Measurements from ENCODE around the gene EIPR1. TPM values are rescaled to one million over a fixed set of nuclear protein-coding genes. Genes with fewer than 3 reads are reported as not detected.
"Not testable (repeated sequence)": the region's sequence is repeated elsewhere in the genome, so short reads cannot be mapped to it uniquely, and the experiment has no call there.

The EIPR1 gene
- total RNA-seq, 2 donors from 2014 or later, result 34.5 to 35.1 TPM

DNA sequence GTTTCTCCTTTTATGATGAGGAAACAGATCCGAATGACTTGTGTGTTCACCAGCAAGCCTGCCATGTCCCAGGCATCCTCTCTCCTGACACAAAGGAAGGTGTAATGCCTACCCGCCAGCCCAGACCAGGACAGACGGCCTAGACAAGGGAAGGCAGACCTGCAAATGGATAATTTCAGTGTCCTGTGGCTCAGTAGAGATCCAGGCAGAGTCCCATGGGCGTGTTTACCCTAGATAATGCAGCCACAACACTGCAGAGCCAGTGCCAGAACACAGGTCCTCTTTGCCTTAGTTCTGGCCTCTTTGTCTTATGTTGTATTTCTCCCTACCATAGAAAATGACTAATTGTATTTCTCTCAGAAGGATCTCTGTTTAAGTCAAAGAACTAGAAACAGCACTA is 14.6 kb upstream of the EIPR1 start:
- H3K27ac Mint-ChIP-seq, result no peak overlapping the region
- DNase-seq (no peak), ATAC-seq (replicated peaks in 1 of 2) (no peak)
- no peak overlapping the region for H3K4me3 Mint-ChIP-seq
- H3K9me3 Mint-ChIP-seq, result peaks cover 4 to 6% of the 10 kb centered on the region in 2 donors
- no peaks in the 10 kb centered on the region for H3K27me3 Mint-ChIP-seq (ENCODE audit: low read depth)
- H3K36me3 Mint-ChIP-seq (ENCODE audit: insufficient read depth in 2 of 2), result peaks cover 21 to 48% of the 10 kb centered on the region in 2 donors
- H3K4me1 Mint-ChIP-seq (ENCODE audit: low read depth), result peaks cover 9% of the 10 kb centered on the region

DNA sequence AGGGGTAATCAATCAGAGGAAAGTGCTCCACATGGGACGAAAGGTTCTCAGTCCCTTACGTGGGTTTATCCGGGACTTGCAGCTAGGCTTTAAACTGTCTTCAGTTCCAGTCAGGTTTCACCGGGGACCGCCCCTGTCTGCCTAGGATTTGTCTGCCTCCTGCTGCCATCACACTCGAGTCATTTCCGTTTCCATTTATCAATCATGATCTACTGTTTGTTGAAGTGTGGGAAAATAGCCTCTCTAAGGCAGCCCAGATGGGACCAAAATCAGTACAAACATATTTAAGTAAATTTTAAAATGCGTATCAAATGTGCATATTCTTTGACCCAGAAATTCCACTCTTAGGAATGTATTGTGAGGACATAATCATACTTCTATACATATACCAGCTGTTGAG is 12.4 kb upstream of the EIPR1 start:
- no peak overlapping the region for H3K27ac Mint-ChIP-seq
- peaks cover 14 to 35% of the 10 kb centered on the region in 2 donors for H3K36me3 Mint-ChIP-seq (ENCODE audit: insufficient read depth in 2 of 2)
- DNase-seq, result no peak
- H3K4me1 Mint-ChIP-seq (ENCODE audit: low read depth), result peaks cover 9% of the 10 kb centered on the region
- peaks cover 0 to 2% of the 10 kb centered on the region in 2 donors for H3K9me3 Mint-ChIP-seq
- no peak for ATAC-seq (replicated peaks in 1 of 2)
- no peaks in the 10 kb centered on the region for H3K27me3 Mint-ChIP-seq (ENCODE audit: low read depth)
- H3K4me3 Mint-ChIP-seq, result no peak overlapping the region

DNA sequence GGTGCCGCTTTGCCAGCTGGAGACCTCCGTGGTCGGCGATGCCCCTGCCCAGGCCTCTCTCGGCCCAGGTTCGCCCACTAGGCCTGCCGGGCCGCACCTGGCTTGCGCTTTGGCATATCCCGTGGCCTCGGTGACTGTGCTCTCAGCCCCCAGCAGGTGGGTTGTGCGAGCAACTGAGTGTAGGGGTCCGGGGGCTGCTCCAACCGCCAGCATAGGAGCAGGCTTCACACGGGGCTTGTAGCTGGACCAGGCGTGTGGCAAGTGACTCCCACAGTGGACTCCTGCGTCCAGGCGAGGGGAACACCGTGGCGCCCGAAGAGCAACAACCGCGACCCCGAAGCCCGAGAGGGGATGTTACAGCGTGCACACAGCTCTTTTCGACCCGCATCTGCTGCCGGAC is 11.6 kb upstream of the EIPR1 start:
- no peak overlapping the region for H3K4me3 Mint-ChIP-seq
- no peaks in the 10 kb centered on the region for H3K27me3 Mint-ChIP-seq (ENCODE audit: low read depth)
- no peak overlapping the region for H3K27ac Mint-ChIP-seq
- peaks cover 14 to 28% of the 10 kb centered on the region in 2 donors for H3K36me3 Mint-ChIP-seq (ENCODE audit: insufficient read depth in 2 of 2)
- ATAC-seq (replicated peaks in 1 of 2) (no peak), DNase-seq (no peak)
- peaks cover 16% of the 10 kb centered on the region for H3K4me1 Mint-ChIP-seq (ENCODE audit: low read depth)
- no peaks in the 10 kb centered on the region for H3K9me3 Mint-ChIP-seq

DNA sequence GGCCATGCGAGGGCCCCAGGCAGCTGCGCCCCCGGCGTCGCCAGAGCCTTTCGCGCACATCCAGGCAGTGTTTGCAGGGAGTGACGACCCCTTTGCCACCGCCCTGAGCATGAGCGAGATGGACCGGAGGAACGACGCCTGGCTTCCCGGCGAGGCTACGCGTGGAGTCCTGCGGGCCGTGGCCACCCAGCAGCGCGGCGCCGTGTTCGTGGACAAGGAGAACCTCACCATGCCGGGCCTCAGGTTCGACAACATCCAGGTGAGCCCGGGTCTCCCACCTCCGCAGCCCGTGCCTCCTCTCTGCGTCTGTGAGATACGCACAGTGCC is 10.8 kb upstream of the EIPR1 start:
- ATAC-seq (replicated peaks in 1 of 2) (no peak), DNase-seq (no peak)
- H3K9me3 Mint-ChIP-seq, result no peaks in the 10 kb centered on the region
- no peaks in the 10 kb centered on the region for H3K27me3 Mint-ChIP-seq (ENCODE audit: low read depth)
- H3K4me1 Mint-ChIP-seq (ENCODE audit: low read depth), result peaks cover 17% of the 10 kb centered on the region
- H3K27ac Mint-ChIP-seq, result no peak overlapping the region
- peaks cover 10 to 23% of the 10 kb centered on the region in 2 donors for H3K36me3 Mint-ChIP-seq (ENCODE audit: insufficient read depth in 2 of 2)
- H3K4me3 Mint-ChIP-seq, result no peak overlapping the region

DNA sequence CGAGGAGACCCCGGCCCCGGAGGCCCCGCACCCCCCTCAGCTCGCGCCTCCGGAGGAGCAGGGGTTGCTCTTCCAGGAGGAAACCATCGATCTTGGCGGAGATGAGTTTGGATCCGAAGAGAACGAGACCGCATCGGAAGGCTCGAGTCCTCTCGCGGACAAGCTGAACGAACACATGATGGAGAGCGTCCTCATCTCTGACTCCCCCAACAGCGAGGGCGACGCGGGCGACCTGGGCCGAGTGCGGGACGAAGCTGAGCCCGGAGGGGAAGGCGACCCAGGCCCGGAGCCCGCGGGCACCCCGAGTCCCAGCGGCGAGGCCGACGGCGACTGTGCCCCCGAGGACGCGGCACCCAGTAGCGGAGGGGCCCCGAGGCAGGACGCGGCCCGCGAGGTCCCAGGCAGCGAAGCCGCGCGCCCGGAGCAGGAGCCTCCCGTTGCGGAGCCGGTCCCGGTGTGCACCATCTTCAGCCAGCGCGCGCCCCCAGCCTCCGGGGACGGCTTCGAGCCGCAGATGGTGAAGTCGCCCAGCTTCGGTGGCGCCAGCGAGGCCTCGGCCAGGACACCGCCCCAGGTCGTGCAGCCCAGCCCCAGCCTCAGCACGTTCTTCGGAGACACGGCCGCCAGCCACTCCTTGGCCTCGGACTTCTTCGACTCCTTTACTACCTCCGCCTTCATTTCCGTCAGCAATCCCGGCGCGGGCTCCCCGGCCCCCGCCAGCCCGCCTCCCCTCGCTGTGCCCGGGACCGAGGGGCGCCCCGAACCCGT is 10.2 kb upstream of the EIPR1 start:
- Mint-ChIP-seq H3K27me3 (ENCODE audit: low read depth) (no peaks in the 10 kb centered on the region), H3K4me3 (no peak overlapping the region)
- ATAC-seq (replicated peaks in 1 of 2), result no peak

DNA sequence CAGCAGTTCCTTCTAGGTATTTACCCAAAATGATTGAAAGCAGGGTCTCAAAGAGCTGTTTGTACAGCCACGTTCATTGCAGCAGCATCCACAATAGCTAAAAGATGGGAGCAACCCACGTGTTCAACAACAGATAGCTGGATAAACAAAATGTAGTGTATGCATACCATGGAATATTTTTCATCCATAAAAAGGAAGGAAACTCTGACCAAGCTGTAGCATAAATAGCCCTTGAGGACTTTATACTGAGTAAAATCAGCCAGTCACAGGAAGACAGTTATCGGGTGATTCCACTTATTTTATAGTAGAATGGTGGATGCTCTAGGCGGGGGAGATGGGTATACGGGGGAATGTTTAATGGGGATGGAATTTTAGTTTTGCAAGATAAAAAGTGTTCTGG is 9.4 kb upstream of the EIPR1 start:
- H3K27me3 Mint-ChIP-seq (ENCODE audit: low read depth), result no peaks in the 10 kb centered on the region
- H3K27ac Mint-ChIP-seq, result no peak overlapping the region
- H3K4me3 Mint-ChIP-seq, result no peak overlapping the region
- DNase-seq (no peak), ATAC-seq (replicated peaks in 1 of 2) (no peak)
- H3K4me1 Mint-ChIP-seq (ENCODE audit: low read depth), result peaks cover 17% of the 10 kb centered on the region
- peaks cover 8 to 20% of the 10 kb centered on the region in 2 donors for H3K36me3 Mint-ChIP-seq (ENCODE audit: insufficient read depth in 2 of 2)
- H3K9me3 Mint-ChIP-seq, result no peaks in the 10 kb centered on the region

More for the DNA sequence above, 10.2 kb upstream of the EIPR1 start:
- no peaks in the 10 kb centered on the region for H3K9me3 Mint-ChIP-seq
- H3K36me3 Mint-ChIP-seq (ENCODE audit: insufficient read depth in 2 of 2), result peaks cover 10 to 22% of the 10 kb centered on the region in 2 donors
- no peak for DNase-seq
- peaks cover 17% of the 10 kb centered on the region for H3K4me1 Mint-ChIP-seq (ENCODE audit: low read depth)
- H3K27ac Mint-ChIP-seq, result no peak overlapping the region

DNA sequence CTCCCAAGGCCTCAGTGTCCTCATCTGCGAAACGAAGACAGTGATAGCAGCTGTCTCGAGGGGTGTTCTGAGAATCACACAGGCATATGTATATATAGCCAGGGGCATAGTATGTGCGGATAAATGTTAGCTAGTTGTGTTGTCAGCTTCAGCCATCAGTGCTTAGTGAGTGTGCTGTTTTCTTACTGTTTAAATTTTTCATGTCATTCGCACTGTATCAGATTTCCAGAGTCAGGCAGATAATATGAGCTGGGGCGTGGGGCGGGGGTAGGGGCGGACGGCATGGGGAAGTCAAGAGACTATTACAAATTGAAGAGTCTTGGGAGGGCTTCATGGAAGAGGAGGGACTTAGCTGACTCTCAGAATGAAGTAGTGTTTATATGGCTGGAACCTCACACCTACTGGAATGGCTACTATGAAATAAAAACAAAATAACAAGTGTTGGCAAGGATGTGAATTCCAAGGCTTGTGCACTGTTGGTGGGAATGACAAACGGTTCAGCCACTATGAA is 8.9 kb upstream of the EIPR1 start:
- Mint-ChIP-seq H3K27me3 (ENCODE audit: low read depth) (no peaks in the 10 kb centered on the region), H3K4me1 (ENCODE audit: low read depth) (peaks cover 18% of the 10 kb centered on the region), H3K27ac (no peak overlapping the region), H3K4me3 (no peak overlapping the region), H3K36me3 (ENCODE audit: insufficient read depth in 2 of 2) (peaks cover 10 to 21% of the 10 kb centered on the region in 2 donors), H3K9me3 (no peaks in the 10 kb centered on the region)
- DNase-seq (no peak), ATAC-seq (replicated peaks in 1 of 2) (no peak)

DNA sequence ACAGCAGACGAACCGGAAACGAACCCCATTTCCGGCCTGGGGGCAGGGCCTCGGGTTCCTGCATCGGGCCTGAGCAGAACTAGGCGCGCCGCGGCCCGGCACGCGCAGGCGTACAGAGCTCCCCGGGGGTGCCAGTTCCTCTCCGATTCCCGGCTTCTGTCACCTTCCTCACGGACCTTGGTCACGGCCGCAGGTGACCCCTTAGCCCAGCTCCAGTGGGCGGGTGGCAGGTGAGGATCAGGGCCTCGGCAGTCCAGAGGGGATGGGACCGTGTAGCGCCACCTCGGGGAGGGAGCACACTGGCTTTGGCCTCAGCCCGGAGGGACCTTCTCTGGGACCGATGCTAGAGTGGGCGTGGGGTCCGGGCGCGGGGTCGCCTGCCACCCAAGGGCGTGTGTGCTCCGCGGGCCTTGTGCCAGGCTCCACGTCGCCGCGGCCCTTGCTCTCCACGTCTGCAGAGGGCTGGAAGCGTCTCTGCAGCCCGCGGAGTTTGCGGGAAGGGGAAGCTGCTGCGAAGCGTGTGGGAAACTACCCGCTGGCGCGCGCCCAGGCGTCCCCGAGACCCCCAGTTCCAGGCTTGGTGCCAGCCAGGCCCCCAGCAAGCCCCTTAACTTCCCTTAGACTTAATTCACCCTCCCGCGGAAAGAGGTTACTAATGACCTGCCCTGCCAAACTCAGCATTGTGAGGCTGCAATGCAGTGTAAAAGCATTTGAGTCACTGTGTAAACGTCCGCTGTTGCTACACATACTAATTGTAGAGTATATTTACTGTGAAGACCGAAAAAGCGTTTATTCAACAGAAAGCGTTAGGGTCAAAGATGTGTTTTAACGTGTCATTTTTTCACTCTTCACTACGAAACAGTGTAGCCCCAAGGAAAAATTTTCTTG is 2.3 kb upstream of the EIPR1 start, which contains the start of gene TRAPPC12:
TSS of gene TRAPPC12 (plus strand) at position 48 of the 888 bp plus-strand sequence. CDS start 7,930 bp downstream, outside the sequence.
- Mint-ChIP-seq H3K4me1 (ENCODE audit: low read depth) (peaks cover 46% of the 10 kb centered on the region), H3K36me3 (ENCODE audit: insufficient read depth in 2 of 2) (peaks cover 6 to 9% of the 10 kb centered on the region in 2 donors), H3K4me3 (peak within 1 kb of the TSS; percentile 97 to 99), H3K27me3 (ENCODE audit: low read depth) (no peaks in the 10 kb centered on the region), H3K9me3 (peaks cover 0 to 1% of the 10 kb centered on the region in 2 donors), H3K27ac (peak within 1 kb of the TSS; percentile 95)
- ATAC-seq (replicated peaks in 1 of 2) (peak; percentile 74 to 79), DNase-seq (peak; percentile 93 to 94)

DNA sequence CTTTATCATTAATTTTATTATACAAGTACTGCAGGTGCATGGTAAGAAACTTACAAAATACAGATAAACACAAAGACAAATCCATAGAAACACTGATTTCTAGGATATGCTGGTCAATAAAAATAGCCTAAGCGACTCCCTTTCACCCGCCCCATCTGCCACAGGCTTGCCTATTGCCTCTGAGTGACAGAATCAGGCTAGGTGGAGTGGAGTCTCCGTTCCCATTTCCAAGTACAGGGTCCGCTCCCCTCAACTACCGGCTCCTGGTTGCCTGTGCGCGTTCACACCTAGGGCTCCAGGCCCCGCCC is 1.7 kb upstream of the EIPR1 start:
- no peak for ATAC-seq (replicated peaks in 1 of 2)
- DNase-seq, result no peak
- H3K36me3 Mint-ChIP-seq (ENCODE audit: insufficient read depth in 2 of 2), result peaks cover 6 to 9% of the 10 kb centered on the region in 2 donors
- H3K27ac Mint-ChIP-seq, result peak overlapping the region; percentile 87
- peaks cover 0 to 1% of the 10 kb centered on the region in 2 donors for H3K9me3 Mint-ChIP-seq
- no peaks in the 10 kb centered on the region for H3K27me3 Mint-ChIP-seq (ENCODE audit: low read depth)
- peaks cover 41% of the 10 kb centered on the region for H3K4me1 Mint-ChIP-seq (ENCODE audit: low read depth)
- H3K4me3 Mint-ChIP-seq, result peak overlapping the region; percentile 97 to 99

DNA sequence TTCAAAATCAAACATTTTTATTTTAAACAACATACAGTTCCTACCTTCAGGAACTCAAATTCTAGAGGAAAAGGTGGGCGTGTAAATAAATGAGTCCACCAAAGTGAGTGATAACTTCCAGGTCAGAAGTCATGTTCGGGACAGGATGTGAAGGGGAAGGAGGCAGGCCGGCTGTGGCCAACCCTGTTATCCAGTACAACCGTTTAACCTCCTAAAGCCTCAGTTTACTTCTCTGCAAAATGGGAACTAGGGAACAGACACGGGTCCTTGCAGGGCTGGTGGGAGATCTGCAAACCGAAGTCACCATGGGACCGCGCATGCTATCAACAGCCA is 373 bp downstream of the EIPR1 start:
- Mint-ChIP-seq H3K27me3 (ENCODE audit: low read depth) (no peaks in the 10 kb centered on the region), H3K4me1 (ENCODE audit: low read depth) (peaks cover 39% of the 10 kb centered on the region), H3K4me3 (peak overlapping the region; percentile 97 to 99), H3K27ac (peak overlapping the region; percentile 95), H3K9me3 (peaks cover 0 to 1% of the 10 kb centered on the region in 2 donors), H3K36me3 (ENCODE audit: insufficient read depth in 2 of 2) (peaks cover 8 to 9% of the 10 kb centered on the region in 2 donors)
- DNase-seq, result peak; percentile 44 to 54
- ATAC-seq (replicated peaks in 1 of 2), result peak; percentile 44 to 45

DNA sequence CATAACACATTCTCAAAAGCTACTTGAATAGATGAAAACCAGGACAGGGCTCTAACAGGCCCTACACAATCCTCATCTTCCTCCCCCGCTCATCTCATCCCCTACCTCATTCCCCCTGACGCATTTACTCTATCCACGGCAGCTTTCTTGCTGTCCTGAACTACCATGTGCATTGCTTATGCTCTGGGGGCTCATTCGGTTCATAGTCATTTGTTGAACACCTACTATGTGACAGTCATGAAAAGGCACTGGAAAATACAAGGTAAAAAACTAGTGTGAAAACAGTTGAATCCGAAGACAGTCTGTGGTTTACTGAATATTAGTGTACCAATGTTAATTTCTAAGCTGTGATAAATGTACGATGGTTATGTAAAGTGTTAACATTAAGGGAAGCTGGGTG is 797 bp downstream of the EIPR1 start:
- H3K27ac Mint-ChIP-seq, result peak overlapping the region; percentile 95
- H3K36me3 Mint-ChIP-seq (ENCODE audit: insufficient read depth in 2 of 2), result peaks cover 7 to 9% of the 10 kb centered on the region in 2 donors
- DNase-seq, result no peak
- H3K4me3 Mint-ChIP-seq, result peak overlapping the region; percentile 97 to 99
- H3K4me1 Mint-ChIP-seq (ENCODE audit: low read depth), result peaks cover 38% of the 10 kb centered on the region
- ATAC-seq (replicated peaks in 1 of 2), result no peak
- no peaks in the 10 kb centered on the region for H3K27me3 Mint-ChIP-seq (ENCODE audit: low read depth)
- peaks cover 0 to 1% of the 10 kb centered on the region in 2 donors for H3K9me3 Mint-ChIP-seq

DNA sequence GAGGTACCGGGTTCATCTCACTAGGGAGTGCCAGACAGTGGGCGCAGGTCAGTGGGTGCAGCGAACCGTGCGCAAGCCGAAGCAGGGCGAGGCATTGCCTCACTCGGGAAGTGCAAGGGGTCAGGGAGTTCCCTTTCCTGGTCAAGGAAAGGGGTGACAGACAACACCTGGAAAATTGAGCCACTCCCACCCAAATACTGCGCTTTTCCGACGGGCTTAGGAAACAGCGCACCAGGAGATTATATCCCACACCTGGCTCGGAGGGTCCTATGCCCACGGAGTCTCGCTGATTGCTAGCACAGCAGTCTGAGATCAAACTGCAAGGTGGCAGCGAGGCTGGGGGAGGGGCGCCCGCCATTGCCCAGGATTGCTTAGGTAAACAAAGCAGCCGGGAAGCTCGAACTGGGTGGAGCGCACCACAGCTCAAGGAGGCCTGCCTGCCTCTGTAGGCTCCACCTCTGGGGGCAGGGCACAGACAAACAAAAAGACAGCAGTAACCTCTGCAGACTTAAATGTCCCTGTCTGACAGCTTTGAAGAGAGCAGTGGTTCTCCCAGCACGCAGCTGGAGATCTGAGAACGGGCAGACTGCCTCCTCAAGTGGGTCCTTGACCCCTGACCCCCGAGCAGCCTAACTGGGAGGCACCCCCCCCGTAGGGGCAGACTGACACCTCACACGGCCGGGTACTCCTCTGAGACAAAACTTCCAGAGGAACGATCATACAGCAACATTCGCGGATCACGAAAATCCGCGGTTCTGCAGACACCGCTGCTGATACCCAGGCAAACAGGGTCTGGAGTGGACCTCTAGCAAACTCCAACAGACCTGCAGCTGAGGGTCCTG is 8.1 kb downstream of the EIPR1 start:
- H3K9me3 Mint-ChIP-seq; H3K27me3 Mint-ChIP-seq (ENCODE audit: low read depth); H3K4me3 Mint-ChIP-seq; H3K36me3 Mint-ChIP-seq (ENCODE audit: insufficient read depth in 2 of 2); H3K27ac Mint-ChIP-seq; DNase-seq; ATAC-seq (replicated peaks in 1 of 2): not testable (repeated sequence)
- peaks cover 13% of the 10 kb centered on the region for H3K4me1 Mint-ChIP-seq (ENCODE audit: low read depth)
